ENCODE results near the gene PRPF31. TPM values are rescaled to one million over a fixed set of nuclear protein-coding genes. Genes with fewer than 3 reads are reported as not detected.

Gene PRPF31
- total RNA-seq, 1 donor from 2014 or later, result 44.4 TPM

DNA sequence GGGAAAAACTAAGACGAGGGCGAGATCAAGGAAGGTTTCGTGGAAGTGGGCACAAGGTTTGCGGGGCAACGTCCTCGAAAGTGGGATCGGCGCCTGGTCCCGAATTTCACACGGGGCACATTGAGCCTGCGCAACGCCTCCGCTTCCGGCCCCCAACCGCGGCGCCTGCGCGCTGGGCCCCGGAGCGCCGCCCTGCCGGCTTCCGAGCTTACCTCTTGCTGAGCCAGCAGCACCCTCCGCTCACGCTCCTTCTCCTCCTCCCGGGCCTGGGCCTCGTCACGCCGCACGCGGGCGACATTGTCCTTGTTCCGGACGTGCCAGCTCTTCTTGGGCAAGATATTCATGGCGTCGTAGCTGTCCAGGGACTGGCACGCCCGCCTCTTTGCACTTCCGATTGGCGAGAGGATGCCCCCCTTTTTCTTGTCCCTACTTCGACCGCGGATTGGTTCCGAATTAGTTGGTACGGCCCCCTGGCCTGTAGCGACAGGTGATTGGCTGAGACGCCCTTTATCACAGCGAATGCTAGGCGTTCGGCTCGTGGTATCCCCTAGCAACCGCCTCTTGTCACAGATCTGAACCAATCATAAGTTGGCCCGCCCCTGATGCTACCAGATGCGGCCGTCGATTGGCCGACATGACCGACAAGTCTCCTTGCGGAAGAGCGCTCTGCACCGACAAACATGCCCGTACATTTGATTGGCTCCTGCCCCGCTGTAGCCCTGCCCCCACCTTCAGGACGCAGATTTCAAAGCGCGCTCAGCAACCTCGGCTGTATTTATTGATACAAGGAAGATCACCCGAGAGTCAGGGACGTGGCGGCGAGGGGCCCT, 44.0 kb downstream of the PRPF31 start, which contains the start of gene LENG1:
LENG1 (minus strand) TSS at position 370 of the 830 bp plus-strand sequence; CDS start at position 344, 26 bp downstream.
- H3K27ac ChIP-seq, result peak within 1 kb of the TSS; percentile 91
- H3K36me3 ChIP-seq, result peaks cover 0 to 32% of the 10 kb centered on the region in 2 donors
- H3K27me3 ChIP-seq, result no peaks in the 10 kb centered on the region
- no peaks in the 10 kb centered on the region for H3K9me3 ChIP-seq
- DNase-seq (ENCODE audit: extremely low spot score in 2 of 2), result peak; percentile 99 to 100
- peaks cover 52% of the 10 kb centered on the region for H3K4me1 ChIP-seq
- H3K4me3 ChIP-seq, result peak within 1 kb of the TSS; percentile 70 to 72
- intact Hi-C loops (cut with DNase I), result no loop called here
- TF ChIP-seq POLR2AphosphoS5 (IDR thresholded peaks at IDR 0.05; ENCODE audit: insufficient read depth in 1 of 2, low read depth in 1 of 2) (peak; percentile 73 to 93), POLR2A (IDR thresholded peaks at IDR 0.05) (peak in 1 of 2 donors; percentile 45)
- TF ChIP-seq, protein P1, sequence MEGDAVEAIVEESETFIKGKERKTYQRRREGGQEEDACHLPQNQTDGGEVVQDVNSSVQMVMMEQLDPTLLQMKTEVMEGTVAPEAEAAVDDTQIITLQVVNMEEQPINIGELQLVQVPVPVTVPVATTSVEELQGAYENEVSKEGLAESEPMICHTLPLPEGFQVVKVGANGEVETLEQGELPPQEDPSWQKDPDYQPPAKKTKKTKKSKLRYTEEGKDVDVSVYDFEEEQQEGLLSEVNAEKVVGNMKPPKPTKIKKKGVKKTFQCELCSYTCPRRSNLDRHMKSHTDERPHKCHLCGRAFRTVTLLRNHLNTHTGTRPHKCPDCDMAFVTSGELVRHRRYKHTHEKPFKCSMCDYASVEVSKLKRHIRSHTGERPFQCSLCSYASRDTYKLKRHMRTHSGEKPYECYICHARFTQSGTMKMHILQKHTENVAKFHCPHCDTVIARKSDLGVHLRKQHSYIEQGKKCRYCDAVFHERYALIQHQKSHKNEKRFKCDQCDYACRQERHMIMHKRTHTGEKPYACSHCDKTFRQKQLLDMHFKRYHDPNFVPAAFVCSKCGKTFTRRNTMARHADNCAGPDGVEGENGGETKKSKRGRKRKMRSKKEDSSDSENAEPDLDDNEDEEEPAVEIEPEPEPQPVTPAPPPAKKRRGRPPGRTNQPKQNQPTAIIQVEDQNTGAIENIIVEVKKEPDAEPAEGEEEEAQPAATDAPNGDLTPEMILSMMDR (IDR thresholded peaks at IDR 0.05), result peak; percentile 17 to 73 (median 41)

DNA sequence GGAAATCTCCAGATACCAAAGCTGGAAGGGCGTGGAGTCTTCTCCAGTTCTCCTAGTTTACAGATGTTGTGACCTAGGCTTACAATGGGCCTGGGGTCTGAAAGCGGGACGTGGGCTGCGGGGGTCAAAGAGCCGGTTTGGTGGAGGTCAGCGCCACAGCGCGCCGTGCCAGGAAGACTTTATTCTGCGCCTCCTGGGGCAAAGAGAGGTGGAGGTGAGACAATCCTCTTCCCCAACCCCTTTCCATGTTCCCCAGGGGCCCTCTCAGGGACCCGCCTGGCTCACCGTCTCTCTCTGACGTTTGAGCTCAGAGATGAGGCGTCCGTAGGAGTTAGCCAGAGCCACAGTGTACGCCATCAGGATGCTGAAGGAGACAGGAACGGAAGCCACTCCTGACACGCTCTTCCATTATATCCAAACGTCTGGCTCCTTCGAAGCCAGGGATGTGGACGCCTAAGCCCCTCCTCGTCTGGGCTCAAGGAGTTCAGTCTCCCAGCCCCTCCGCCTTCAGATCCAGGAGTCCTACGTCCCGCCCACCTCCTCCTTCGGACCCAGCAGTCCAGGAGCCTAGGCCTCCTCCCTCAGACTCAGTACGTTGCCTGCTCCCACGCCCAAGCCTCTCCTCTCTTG, 44.7 kb downstream of the PRPF31 start:
- H3K36me3 ChIP-seq, result peaks cover 0 to 25% of the 10 kb centered on the region in 2 donors

DNA sequence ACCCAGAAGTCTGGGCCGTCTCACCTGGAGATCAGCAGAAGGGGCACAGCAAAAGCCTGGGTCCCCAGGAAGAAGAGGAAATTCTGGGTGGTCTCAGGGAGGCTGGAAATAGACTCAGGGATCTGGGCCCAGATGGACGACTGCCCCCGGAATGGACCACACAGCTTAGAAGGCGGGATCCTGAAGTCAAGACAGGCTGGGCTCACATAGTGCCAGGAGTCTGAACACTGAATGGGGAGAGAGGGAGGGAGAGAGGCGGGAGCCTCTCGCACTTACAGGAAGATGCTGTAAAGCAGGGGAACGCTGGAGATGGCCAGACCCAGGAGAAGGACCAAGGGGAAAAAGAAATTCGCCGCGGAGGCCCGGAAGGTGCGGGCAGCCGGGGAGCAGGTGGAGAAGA, 45.3 kb downstream of the PRPF31 start:
- peak overlapping the region; percentile 67 to 72 for H3K4me3 ChIP-seq
- intact Hi-C loops (cut with DNase I), result no loop called here
- H3K4me1 ChIP-seq, result peaks cover 56% of the 10 kb centered on the region
- no peaks in the 10 kb centered on the region for H3K27me3 ChIP-seq
- no peak for DNase-seq (ENCODE audit: extremely low spot score in 2 of 2)
- peak overlapping the region; percentile 82 for H3K27ac ChIP-seq
- H3K9me3 ChIP-seq, result no peaks in the 10 kb centered on the region
- TF ChIP-seq, protein P1 (IDR thresholded peaks at IDR 0.05), result no peak
- no peak for TF ChIP-seq POLR2A (IDR thresholded peaks at IDR 0.05)
- TF ChIP-seq POLR2AphosphoS5 (IDR thresholded peaks at IDR 0.05; ENCODE audit: insufficient read depth in 1 of 2, low read depth in 1 of 2), result no peak
- H3K36me3 ChIP-seq, result peaks cover 0 to 19% of the 10 kb centered on the region in 2 donors

More for the DNA sequence above, 44.7 kb downstream of the PRPF31 start:
- Histone ChIP-seq H3K9me3 (no peaks in the 10 kb centered on the region), H3K27me3 (no peaks in the 10 kb centered on the region), H3K4me3 (peak overlapping the region; percentile 67 to 72), H3K4me1 (peaks cover 56% of the 10 kb centered on the region), H3K27ac (peak overlapping the region; percentile 82)
- intact Hi-C loops (cut with DNase I), result no loop called here
- TF ChIP-seq, protein P1 (IDR thresholded peaks at IDR 0.05), result no peak
- no peak for TF ChIP-seq POLR2AphosphoS5 (IDR thresholded peaks at IDR 0.05; ENCODE audit: insufficient read depth in 1 of 2, low read depth in 1 of 2)
- DNase-seq (ENCODE audit: extremely low spot score in 2 of 2), result no peak

DNA sequence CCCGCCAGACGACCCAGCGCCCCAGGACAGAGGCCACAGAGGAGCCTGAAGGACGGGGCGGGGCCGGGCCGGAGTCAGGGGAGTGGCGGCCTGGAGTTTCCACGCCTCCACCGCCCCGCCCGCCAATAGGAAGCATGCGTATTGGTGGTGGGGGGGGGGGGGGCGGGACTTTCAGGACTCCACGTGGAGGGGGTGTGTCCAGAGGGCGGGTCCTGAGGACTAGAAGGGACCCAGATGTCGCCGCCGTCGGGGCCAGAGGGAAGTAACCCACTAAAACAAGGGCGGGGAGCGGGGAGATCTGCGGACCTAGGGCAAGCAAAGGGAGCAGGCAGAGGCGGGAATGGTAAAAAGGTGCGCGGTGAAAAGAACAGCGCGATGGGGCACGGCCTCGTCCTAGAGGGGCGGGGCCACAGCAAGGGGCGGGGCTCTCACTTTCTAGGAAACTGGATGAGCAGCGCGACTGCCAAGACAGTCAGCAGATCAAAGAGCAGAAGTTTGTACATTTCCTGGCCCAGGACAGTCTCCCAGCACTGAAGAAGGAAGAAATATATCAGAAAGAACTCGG, 46.8 kb downstream of the PRPF31 start:
- TF ChIP-seq POLR2AphosphoS5 (IDR thresholded peaks at IDR 0.05; ENCODE audit: insufficient read depth in 1 of 2, low read depth in 1 of 2) (peak in 1 of 2 donors; percentile 47), POLR2A (IDR thresholded peaks at IDR 0.05) (no peak)
- TF ChIP-seq, protein P1 (IDR thresholded peaks at IDR 0.05), result no peak
- no peak for DNase-seq (ENCODE audit: extremely low spot score in 2 of 2)
- Histone ChIP-seq H3K36me3 (peaks cover 0 to 6% of the 10 kb centered on the region in 2 donors), H3K4me3 (peak overlapping the region; percentile 43 to 46), H3K4me1 (peaks cover 56% of the 10 kb centered on the region), H3K27ac (no peak overlapping the region), H3K27me3 (no peaks in the 10 kb centered on the region), H3K9me3 (no peaks in the 10 kb centered on the region)
- intact Hi-C loops (cut with DNase I), result no loop called here
